Coronary artery (tissue), 2 donors: ENCODE measurements around the gene AGRN.
"Not testable (repeated sequence)": the region's sequence is repeated elsewhere in the genome, so short reads cannot be mapped to it uniquely, and the experiment has no call there.

Experiments
- DNase-seq: peaks from one replicate; pipeline ENCODE4 v3.0.0-alpha.2; 2017; ENCODE audit warnings: low spot score
- H3K27ac ChIP-seq, 2 donors: fragments of 200-600 bp; sonication (generic); one replicate each; pipeline ENCODE4 v1.5.1; 2016 to 2019
- H3K4me3 ChIP-seq: fragments of 200-600 bp; sonication (generic); 2 replicates; pipeline ENCODE4 v1.5.1; 2016; ENCODE audit warnings: mild to moderate bottlenecking, moderate library complexity
- CTCF ChIP-seq: fragments of 200-600 bp; sonication (generic); IDR thresholded peaks from one replicate; pipeline ENCODE4 v1.5.1; 2019; ENCODE audit warnings: antibody characterized with exemption

The AGRN gene

GRCh38 chr1:1072849-1073742 lies 53.2 kb downstream of the AGRN start:
- no peak for DNase-seq
- Histone ChIP-seq H3K27ac (no peak overlapping the region), H3K4me3 (no peak overlapping the region)
- no peak for TF ChIP-seq CTCF

- no peak for TF ChIP-seq CTCF
- Histone ChIP-seq H3K4me3 (no peak within 1 kb of the TSS), H3K27ac (no peak within 1 kb of the TSS)
- no peak for DNase-seq
These were observed 54.0 kb downstream of the AGRN start, which contains the start of gene RNF223 for GRCh38 chr1:1073743-1074587. TSS of gene RNF223 (minus strand) at chr1:1074306. CDS start at chr1:1072566, 1,740 bp downstream.

- H3K4me3 ChIP-seq: no peak overlapping the region
- TF ChIP-seq CTCF: no peak
- H3K27ac ChIP-seq: no peak overlapping the region
- no peak for DNase-seq
These were observed 54.8 kb downstream of the AGRN start for GRCh38 chr1:1074631-1075147.

- Histone ChIP-seq H3K4me3 (no peak overlapping the region), H3K27ac (no peak overlapping the region)
- TF ChIP-seq CTCF: no peak
- DNase-seq: no peak
These were observed 55.4 kb downstream of the AGRN start for GRCh38 chr1:1075148-1075935.

GRCh38 chr1:1077396-1077795 lies 57.5 kb downstream of the AGRN start:
- H3K4me3 ChIP-seq, H3K27ac ChIP-seq, DNase-seq: not testable (repeated sequence)

GRCh38 chr1:1079408-1080121 lies 59.6 kb downstream of the AGRN start:
- TF ChIP-seq CTCF: no peak
- no peak for DNase-seq
- peak overlapping the region; percentile 65 for H3K4me3 ChIP-seq
- H3K27ac ChIP-seq: peak overlapping the region in 1 of 2 donors; percentile 20
